ENCODE results near the gene C2orf76.

Gene C2orf76

GRCh38 chr2:119263025-119263424 lies 103.6 kb downstream of the C2orf76 start:
- DNase-seq (ENCODE audit: low spot score): no peak

GRCh38 chr2:119261493-119262225 lies 105.0 kb downstream of the C2orf76 start:
- no peak for DNase-seq (ENCODE audit: low spot score)

- DNase-seq (ENCODE audit: low spot score): no peak
These were observed 105.8 kb downstream of the C2orf76 start for GRCh38 chr2:119260646-119261492.

DNA sequence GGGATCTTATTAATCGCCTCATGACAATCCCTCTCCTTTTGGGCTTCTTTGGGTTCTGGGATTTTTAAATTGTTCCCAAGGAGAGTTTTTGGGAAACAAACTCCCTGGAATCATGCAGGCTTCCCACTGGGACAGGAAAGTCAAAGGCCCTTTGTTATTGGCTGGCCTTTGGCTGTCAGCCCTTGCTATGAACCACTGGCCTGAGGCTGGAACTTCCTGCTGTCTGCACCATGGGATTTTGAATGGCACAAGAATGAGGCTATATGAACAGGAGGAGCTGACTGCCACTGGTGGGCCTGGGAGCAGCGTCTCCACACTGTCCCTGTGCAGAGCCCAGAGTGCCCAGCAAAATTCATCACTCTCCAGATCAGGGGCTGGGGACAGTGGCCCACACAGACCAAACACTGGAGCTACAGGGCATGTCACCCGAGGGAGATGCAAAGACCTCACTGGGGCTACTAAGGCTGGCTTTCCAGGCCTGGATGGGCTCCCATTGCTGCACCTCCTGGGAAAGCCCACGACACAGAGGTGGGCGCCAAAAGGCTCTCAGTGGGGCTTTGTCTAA lies 107.3 kb downstream of the C2orf76 start:
- no peak for DNase-seq (ENCODE audit: low spot score)

- DNase-seq (ENCODE audit: low spot score): no peak
These were observed 109.4 kb downstream of the C2orf76 start for GRCh38 chr2:119257198-119257597.

DNA sequence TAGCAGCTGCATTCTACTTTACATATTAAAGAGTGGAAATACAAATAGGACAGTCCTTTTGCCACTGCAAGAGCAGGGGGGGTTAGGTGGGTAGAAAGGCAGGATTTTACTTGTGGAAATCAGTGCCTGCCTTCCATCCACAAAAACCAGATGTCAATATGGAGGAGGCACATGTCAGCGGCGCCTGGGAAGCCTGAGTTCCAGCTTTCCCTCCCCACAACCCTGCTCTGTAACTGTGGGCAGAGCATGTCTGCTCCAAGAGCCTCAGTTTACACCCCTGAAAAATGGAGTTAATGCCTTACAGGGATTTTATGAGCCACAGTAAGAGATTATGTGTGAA lies 110.1 kb downstream of the C2orf76 start:
- DNase-seq (ENCODE audit: low spot score): no peak

DNA sequence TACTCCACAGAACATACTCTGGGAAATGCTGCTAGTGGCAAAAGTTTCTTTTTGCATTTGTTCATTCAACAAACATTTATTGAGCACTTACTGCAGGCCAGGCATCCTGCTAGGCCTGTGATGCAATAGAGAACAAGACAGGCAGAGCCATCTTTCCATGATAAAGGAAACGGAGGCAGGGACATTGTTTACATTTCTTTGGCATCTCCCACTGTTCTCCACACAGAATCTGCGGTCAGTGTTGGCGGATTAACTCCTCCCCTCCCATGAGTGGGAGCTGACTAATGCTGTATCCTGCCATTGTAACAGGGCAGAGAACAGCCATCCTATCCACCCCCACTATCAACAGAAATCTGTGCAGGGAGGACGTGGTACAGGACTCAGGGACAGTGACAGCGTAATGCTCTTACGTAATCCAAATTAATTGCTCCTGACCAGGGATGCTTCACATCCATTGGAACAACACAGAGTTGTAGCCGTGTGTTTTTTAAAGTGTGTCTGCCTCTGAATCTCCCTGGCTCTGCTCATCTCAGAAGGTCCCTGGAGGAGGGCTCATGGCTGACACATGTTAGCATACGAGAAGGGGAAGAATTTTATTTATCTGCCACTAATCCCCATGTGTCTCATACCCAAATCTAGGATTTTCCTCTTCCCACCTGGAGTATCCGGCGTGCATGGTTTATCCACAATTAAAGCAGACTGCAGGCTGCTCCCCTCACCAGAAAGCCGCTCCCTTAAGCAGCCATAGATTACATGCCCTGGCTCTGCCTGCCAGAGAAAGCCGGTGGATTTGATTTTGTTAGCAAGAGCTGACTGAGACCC lies 110.7 kb downstream of the C2orf76 start:
- DNase-seq (ENCODE audit: low spot score): no peak

- DNase-seq (ENCODE audit: low spot score): no peak
These were observed 112.0 kb downstream of the C2orf76 start for GRCh38 chr2:119254601-119255080.

DNA sequence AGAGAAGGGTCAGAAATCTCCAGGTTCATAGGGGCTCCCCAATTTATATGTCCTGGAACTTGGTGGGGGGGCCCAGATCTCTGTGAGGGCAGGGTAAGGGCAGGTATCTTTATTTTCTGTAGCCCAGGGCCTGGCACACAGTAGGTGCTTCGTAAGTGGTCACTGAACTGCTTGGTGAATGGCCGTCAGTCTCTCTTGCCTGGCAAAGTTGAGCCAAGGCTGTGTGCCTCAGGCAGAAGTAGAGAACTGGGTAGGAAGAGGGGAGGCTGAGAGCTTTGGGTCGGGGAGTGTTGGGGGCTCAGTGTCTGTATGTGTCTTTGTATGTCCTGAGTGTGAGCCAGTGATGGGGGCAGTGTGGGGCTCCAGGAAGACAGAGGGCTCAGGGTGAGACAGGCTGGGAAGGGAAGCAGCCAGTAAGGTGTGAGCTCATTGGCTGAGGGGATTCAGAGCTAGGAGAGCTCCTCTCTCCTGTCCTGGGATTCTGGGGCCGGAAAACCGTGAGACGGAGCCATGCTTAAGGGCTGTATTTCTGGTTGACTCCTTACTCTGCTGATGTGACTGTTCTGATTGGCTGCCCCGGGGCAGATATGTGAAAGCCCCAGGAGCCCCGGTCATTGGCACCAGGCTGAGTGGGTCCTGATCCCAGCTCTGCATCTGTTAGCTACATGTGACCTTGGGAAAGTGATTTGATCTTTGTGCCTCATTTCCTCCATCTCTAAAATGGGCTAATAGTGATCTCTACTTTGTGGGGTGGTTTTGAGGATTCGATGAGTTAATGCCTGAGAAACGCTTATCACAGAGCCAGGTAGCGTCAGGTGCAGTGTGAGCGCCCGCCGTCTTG lies 112.7 kb downstream of the C2orf76 start:
- no peak for DNase-seq (ENCODE audit: low spot score)

DNA sequence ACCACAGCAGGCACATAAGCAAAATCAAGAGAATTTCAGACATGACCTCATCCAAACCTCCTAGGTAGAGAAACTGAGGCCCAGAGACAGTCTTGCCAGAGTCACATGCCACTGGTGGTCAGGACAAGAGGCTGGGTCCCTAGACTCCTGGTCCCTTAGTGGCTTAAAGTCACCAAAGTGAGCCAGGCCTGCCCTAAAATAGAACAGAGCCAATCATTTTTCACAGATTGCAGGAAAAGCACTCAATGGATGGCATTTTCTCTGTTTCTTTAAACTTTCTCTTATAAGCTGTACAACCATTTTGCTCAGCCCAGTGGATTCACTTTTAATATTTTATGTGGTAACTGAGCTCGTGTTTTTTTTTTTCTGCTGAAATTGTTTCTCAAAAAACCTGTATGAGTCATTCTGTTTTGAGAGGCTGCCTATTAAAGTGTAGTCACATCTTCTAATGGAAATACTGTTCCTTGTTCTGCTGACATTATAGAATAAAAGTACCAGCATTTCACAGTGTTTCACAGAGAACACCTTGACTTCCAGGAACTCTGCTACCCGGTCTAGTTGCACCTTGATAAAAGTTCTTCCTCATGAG lies 113.4 kb downstream of the C2orf76 start:
- DNase-seq (ENCODE audit: low spot score): no peak

All from LoVo (cell line).